CD4-positive, alpha-beta T cell treated with Interleukin-17A for 1 hour (primary cell): Measurements from ENCODE around the gene MSMO1.
A peak's percentile ranks its signal among the peaks of the same experiment; 100 is the strongest.
"Not testable (repeated sequence)": the region's sequence is repeated elsewhere in the genome, so short reads cannot be mapped to it uniquely, and the experiment has no call there.

ENCODE experiments used
- DNase-seq: peaks from one replicate; pipeline ENCODE4 v3.0.0-alpha.2; 2020

Gene MSMO1

GRCh38 chr4:165325732-165326512, 1.5 kb upstream of the MSMO1 start:
- no peak for DNase-seq

GRCh38 chr4:165326831-165327210, 648 bp upstream of the MSMO1 start:
- no peak for DNase-seq

GRCh38 chr4:165328101-165328425, 594 bp downstream of the MSMO1 start:
- no peak for DNase-seq

GRCh38 chr4:165328708-165329107, 1.2 kb downstream of the MSMO1 start:
- no peak for DNase-seq

GRCh38 chr4:165330071-165330470, 2.6 kb downstream of the MSMO1 start:
- no peak for DNase-seq

GRCh38 chr4:165330666-165331065, 3.2 kb downstream of the MSMO1 start:
- DNase-seq = no peak

- DNase-seq = no peak
Observed at GRCh38 chr4:165331359-165331758, 3.9 kb downstream of the MSMO1 start.

- no peak for DNase-seq
Observed at GRCh38 chr4:165331823-165332222, 4.4 kb downstream of the MSMO1 start.

- DNase-seq = no peak
Observed at GRCh38 chr4:165332502-165332901, 5.0 kb downstream of the MSMO1 start.

- DNase-seq = no peak
Observed at GRCh38 chr4:165335163-165335703, 7.8 kb downstream of the MSMO1 start.

GRCh38 chr4:165336743-165337142, 9.3 kb downstream of the MSMO1 start:
- DNase-seq = no peak

- not testable (repeated sequence) for DNase-seq
Observed at GRCh38 chr4:165342340-165342739, 14.9 kb downstream of the MSMO1 start.

- DNase-seq = peak; percentile 19
Observed at GRCh38 chr4:165343353-165344191, 16.1 kb downstream of the MSMO1 start.

GRCh38 chr4:165345666-165346417, 18.4 kb downstream of the MSMO1 start:
- no peak for DNase-seq

GRCh38 chr4:165347647-165348569, 20.4 kb downstream of the MSMO1 start:
- no peak for DNase-seq

- DNase-seq = no peak
Observed at GRCh38 chr4:165351359-165352130, 24.1 kb downstream of the MSMO1 start.

- no peak for DNase-seq
Observed at GRCh38 chr4:165355900-165356300, 28.4 kb downstream of the MSMO1 start.

- no peak for DNase-seq
Observed at GRCh38 chr4:165359506-165359905, 32.0 kb downstream of the MSMO1 start.

- no peak for DNase-seq
Observed at GRCh38 chr4:165360041-165360695, 32.7 kb downstream of the MSMO1 start.

- no peak for DNase-seq
Observed at GRCh38 chr4:165360985-165361670, 33.7 kb downstream of the MSMO1 start.
